ENCODE data around the gene AACS. TPM values are rescaled to one million over a fixed set of nuclear protein-coding genes. Genes with fewer than 3 reads are reported as not detected.
"Not testable (repeated sequence)": the region's sequence is repeated elsewhere in the genome, so short reads cannot be mapped to it uniquely, and the experiment has no call there.

Gene AACS
- total RNA-seq, 6 experiments from 2014 or later, result 3.2 to 11.3 (median 4.8) TPM

DNA sequence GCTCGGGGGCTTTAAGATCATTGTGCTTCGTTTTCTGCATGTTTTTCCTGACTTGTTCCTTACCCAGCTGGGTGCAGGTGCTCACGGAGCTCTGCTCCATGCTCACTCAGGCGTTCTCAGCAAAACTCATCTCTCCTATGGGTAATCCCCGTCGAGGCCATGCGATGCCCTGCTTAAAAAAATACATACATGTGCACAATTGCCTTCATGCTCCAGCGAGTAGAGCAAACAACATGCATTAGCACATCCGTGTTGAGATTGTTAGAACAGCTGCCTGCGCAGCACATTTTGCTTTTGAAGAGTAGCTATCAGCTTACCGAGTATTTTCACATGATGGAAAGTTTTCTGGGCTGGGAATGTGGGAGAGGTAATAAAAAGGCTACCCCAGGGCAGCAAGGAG lies 16.2 kb downstream of the AACS start:
- ATAC-seq (no peak), DNase-seq (no peak)
- Histone ChIP-seq H3K27me3 (no peaks in the 10 kb centered on the region), H3K9me3 (no peaks in the 10 kb centered on the region), H3K36me3 (peaks cover 0 to 6% (median 0%) of the 10 kb centered on the region in 4 donors), H3K4me3 (no peak overlapping the region), H3K27ac (no peak overlapping the region), H3K4me1 (no peaks in the 10 kb centered on the region)
- TF ChIP-seq POLR2A (IDR thresholded peaks at IDR 0.05), result no peak
- TF ChIP-seq, protein P1, sequence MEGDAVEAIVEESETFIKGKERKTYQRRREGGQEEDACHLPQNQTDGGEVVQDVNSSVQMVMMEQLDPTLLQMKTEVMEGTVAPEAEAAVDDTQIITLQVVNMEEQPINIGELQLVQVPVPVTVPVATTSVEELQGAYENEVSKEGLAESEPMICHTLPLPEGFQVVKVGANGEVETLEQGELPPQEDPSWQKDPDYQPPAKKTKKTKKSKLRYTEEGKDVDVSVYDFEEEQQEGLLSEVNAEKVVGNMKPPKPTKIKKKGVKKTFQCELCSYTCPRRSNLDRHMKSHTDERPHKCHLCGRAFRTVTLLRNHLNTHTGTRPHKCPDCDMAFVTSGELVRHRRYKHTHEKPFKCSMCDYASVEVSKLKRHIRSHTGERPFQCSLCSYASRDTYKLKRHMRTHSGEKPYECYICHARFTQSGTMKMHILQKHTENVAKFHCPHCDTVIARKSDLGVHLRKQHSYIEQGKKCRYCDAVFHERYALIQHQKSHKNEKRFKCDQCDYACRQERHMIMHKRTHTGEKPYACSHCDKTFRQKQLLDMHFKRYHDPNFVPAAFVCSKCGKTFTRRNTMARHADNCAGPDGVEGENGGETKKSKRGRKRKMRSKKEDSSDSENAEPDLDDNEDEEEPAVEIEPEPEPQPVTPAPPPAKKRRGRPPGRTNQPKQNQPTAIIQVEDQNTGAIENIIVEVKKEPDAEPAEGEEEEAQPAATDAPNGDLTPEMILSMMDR (IDR thresholded peaks at IDR 0.05), result no peak
- WGBS (ENCODE audit: insufficient coverage, low coverage, low lambda C conversion rate, missing lambda C conversion rate), result 88% methylated on average over 11 of the region's 11 CpGs
- intact Hi-C loops (cut with DNase I), result no loop called here

DNA sequence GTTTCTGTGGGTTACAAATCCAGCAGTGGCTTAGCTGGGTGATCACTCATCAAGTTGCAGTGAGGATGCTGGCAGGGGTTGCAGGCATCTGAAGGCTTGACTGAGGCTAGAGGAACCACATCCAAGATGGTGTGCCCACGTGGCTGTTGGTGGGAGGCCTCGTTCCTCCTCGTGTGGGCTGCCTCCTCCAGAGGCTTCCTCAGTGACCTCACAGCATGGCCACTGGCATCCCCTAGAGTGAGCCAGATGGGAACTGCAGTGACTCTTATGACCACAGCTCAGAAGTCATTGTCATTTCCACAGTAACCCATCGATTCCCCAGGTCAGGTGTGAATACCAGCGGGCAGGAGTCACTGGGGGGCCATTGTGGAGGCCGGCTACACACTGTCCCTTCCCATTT lies 17.8 kb downstream of the AACS start:
- Histone ChIP-seq H3K27me3 (no peaks in the 10 kb centered on the region), H3K4me3 (no peak overlapping the region), H3K4me1 (no peaks in the 10 kb centered on the region), H3K9me3 (no peaks in the 10 kb centered on the region), H3K36me3 (peaks cover 0 to 3% (median 0%) of the 10 kb centered on the region in 4 donors), H3K27ac (no peak overlapping the region)
- ATAC-seq, result no peak
- WGBS (ENCODE audit: insufficient coverage, low coverage, low lambda C conversion rate, missing lambda C conversion rate), result 83% methylated on average over 2 of the region's 6 CpGs
- no peak for TF ChIP-seq POLR2A (IDR thresholded peaks at IDR 0.05)
- TF ChIP-seq, protein P1 (IDR thresholded peaks at IDR 0.05), result no peak
- intact Hi-C loops (cut with DNase I), result no loop called here
- no peak for DNase-seq

DNA sequence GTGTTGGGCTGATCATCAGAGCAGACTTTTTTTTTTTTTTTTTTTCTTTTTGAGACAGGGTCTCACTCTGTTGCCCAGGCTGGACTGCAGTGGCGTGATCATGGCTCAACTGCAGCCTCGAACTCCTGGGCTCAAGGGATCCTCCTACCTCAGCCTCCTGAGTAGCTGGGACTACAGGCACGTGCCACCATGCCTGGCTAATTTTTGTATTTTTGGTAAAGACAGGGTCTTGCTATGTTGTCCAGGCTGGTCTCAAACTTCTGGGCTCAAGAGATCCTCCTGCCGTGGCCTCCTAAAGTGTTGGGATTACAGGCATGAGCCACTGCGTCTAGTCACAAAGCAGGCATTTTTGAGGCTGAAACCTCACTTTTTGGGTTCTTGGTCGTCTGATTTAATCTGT lies 23.0 kb downstream of the AACS start:
- ATAC-seq; intact Hi-C loops (cut with DNase I); H3K9me3 ChIP-seq; H3K4me1 ChIP-seq; H3K4me3 ChIP-seq; H3K36me3 ChIP-seq; H3K27ac ChIP-seq; H3K27me3 ChIP-seq; DNase-seq: not testable (repeated sequence)
- WGBS (ENCODE audit: insufficient coverage, low coverage, low lambda C conversion rate, missing lambda C conversion rate), result 50% methylated on average over 1 of the region's 6 CpGs

DNA sequence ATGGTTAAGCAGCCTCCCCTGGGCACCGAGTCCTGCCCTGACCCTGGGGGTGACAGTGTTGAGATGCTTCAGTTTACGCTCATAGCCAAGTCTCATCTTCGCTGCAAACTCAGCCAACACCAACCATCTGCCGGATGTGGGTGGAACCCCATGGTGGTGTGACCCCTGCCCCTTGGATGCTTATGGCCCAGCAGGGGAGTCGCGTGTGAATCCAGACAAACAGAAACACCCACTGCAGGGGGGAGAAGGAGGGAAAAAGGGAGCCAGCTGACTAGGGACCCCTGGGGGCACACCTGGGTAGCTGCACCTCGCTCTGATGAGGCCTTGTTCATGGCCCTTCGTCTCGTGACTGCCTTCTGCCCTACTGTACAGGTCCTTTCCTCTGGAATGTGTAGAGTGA lies 23.8 kb downstream of the AACS start:
- H3K27ac ChIP-seq, result no peak overlapping the region
- H3K9me3 ChIP-seq, result no peaks in the 10 kb centered on the region
- no peaks in the 10 kb centered on the region for H3K4me1 ChIP-seq
- no peak for TF ChIP-seq POLR2A (IDR thresholded peaks at IDR 0.05)
- TF ChIP-seq, protein P1 (IDR thresholded peaks at IDR 0.05), result no peak
- no peak for DNase-seq
- H3K4me3 ChIP-seq, result no peak overlapping the region
- no CpG with 5 or more reads among the region's 9 CpGs for WGBS (ENCODE audit: insufficient coverage, low coverage, low lambda C conversion rate, missing lambda C conversion rate)
- no peaks in the 10 kb centered on the region for H3K36me3 ChIP-seq
- intact Hi-C loops (cut with DNase I), result no loop called here
- no peaks in the 10 kb centered on the region for H3K27me3 ChIP-seq
- no peak for ATAC-seq

DNA sequence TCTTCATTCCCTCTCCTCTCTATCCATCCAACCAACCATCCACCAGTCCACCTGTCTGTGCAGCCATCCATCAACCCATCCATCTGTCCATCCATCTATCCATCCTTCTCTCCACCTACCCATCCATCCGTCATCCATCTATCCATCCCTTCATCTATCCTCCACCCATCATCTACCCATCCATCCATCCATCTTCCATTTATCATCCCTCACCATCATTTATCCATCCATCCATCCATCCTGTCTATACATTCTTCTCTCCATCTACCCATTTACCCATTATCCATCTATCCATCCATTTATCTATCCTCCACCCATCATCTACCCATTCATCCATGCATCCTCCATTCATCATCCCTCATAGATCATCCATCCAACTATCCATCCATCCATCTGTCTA lies 24.4 kb downstream of the AACS start:
- Histone ChIP-seq H3K4me1 (peaks cover 0 to 2% (median 0%) of the 10 kb centered on the region in 4 donors), H3K9me3 (no peaks in the 10 kb centered on the region), H3K36me3 (no peaks in the 10 kb centered on the region), H3K4me3 (no peak overlapping the region), H3K27me3 (no peaks in the 10 kb centered on the region), H3K27ac (no peak overlapping the region)
- DNase-seq (no peak), ATAC-seq (no peak)
- no peak for TF ChIP-seq POLR2A (IDR thresholded peaks at IDR 0.05)
- TF ChIP-seq, protein P1 (IDR thresholded peaks at IDR 0.05), result no peak
- 92% methylated on average over 1 of the region's 1 CpG for WGBS (ENCODE audit: insufficient coverage, low coverage, low lambda C conversion rate, missing lambda C conversion rate)
- intact Hi-C loops (cut with DNase I), result no loop called here

All from right lobe of liver (tissue), 6 donors.